GM19239 (cell line): Measurements from ENCODE around the gene KLK2.
"Not testable (repeated sequence)": the region's sequence is repeated elsewhere in the genome, so short reads cannot be mapped to it uniquely, and the experiment has no call there.

ENCODE experiments used
- DNase-seq: peaks from one replicate; pipeline ENCODE4 v3.0.0; 2011; ENCODE audit warnings: low spot score; ENCODE audit not compliant: insufficient read length
- FAIRE-seq: peaks from 2 replicates; lab custom pipeline; 2011; peaks lifted over from hg19 to GRCh38; lab: Jason Lieb, UNC

Gene KLK2

GRCh38 chr19:50890422-50891252, 17.4 kb downstream of the KLK2 start:
- FAIRE-seq (no peak), DNase-seq (no peak)

GRCh38 chr19:50891253-50891625, 18.0 kb downstream of the KLK2 start:
- DNase-seq (no peak), FAIRE-seq (no peak)

- DNase-seq = no peak
- FAIRE-seq = no peak
Observed at GRCh38 chr19:50893047-50893736, 20.0 kb downstream of the KLK2 start.

- FAIRE-seq = no peak
- no peak for DNase-seq
Observed at GRCh38 chr19:50894478-50895356, 21.5 kb downstream of the KLK2 start.

- not testable (repeated sequence) for FAIRE-seq, DNase-seq
Observed at GRCh38 chr19:50896089-50896590, 22.9 kb downstream of the KLK2 start.

- DNase-seq (peak; percentile 51), FAIRE-seq (peak; percentile 97)
Observed at GRCh38 chr19:50896591-50897190, 23.5 kb downstream of the KLK2 start.

GRCh38 chr19:50897191-50897607, 24.0 kb downstream of the KLK2 start:
- FAIRE-seq = peak; percentile 76
- DNase-seq = no peak

GRCh38 chr19:50897612-50898011, 24.4 kb downstream of the KLK2 start:
- DNase-seq (no peak), FAIRE-seq (peak; percentile 67)

GRCh38 chr19:50898018-50898417, 24.8 kb downstream of the KLK2 start:
- DNase-seq (no peak), FAIRE-seq (peak; percentile 39)

GRCh38 chr19:50899569-50899968, 26.3 kb downstream of the KLK2 start:
- DNase-seq (no peak), FAIRE-seq (no peak)

GRCh38 chr19:50902640-50903039, 29.4 kb downstream of the KLK2 start:
- FAIRE-seq = no peak

GRCh38 chr19:50906217-50906616, 33.0 kb downstream of the KLK2 start:
- DNase-seq (no peak), FAIRE-seq (no peak)

More at GRCh38 chr19:50902640-50903039, 29.4 kb downstream of the KLK2 start:
- DNase-seq = no peak

- FAIRE-seq (no peak), DNase-seq (no peak)
Observed at GRCh38 chr19:50908336-50908735, 35.1 kb downstream of the KLK2 start.

- FAIRE-seq (peak; percentile 71), DNase-seq (peak; percentile 66)
Observed at GRCh38 chr19:50909240-50910070, 36.2 kb downstream of the KLK2 start.

- FAIRE-seq = no peak
- no peak for DNase-seq
Observed at GRCh38 chr19:50910722-50911121, 37.5 kb downstream of the KLK2 start.

- no peak for FAIRE-seq
- no peak for DNase-seq
Observed at GRCh38 chr19:50911206-50912101, 38.2 kb downstream of the KLK2 start, which contains the start of gene KLK4. Gene KLK4 (minus strand): TSS chr19:50911395. CDS start chr19:50910738, 657 bp downstream.

- FAIRE-seq (no peak), DNase-seq (no peak)
Observed at GRCh38 chr19:50912102-50912599, 38.9 kb downstream of the KLK2 start.
